Measurements from ENCODE around the gene SYNDIG1.

GRCh38 chr20:24535941-24536730, 66.7 kb downstream of the SYNDIG1 start:
- TF ChIP-seq, protein P1, sequence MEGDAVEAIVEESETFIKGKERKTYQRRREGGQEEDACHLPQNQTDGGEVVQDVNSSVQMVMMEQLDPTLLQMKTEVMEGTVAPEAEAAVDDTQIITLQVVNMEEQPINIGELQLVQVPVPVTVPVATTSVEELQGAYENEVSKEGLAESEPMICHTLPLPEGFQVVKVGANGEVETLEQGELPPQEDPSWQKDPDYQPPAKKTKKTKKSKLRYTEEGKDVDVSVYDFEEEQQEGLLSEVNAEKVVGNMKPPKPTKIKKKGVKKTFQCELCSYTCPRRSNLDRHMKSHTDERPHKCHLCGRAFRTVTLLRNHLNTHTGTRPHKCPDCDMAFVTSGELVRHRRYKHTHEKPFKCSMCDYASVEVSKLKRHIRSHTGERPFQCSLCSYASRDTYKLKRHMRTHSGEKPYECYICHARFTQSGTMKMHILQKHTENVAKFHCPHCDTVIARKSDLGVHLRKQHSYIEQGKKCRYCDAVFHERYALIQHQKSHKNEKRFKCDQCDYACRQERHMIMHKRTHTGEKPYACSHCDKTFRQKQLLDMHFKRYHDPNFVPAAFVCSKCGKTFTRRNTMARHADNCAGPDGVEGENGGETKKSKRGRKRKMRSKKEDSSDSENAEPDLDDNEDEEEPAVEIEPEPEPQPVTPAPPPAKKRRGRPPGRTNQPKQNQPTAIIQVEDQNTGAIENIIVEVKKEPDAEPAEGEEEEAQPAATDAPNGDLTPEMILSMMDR (IDR thresholded peaks at IDR 0.05), result no peak
- TF ChIP-seq POLR2A (IDR thresholded peaks at IDR 0.05), result no peak
